K562 (cell line): ENCODE data around the gene ADSS1. TPM values are rescaled to one million over a fixed set of nuclear protein-coding genes. Genes with fewer than 3 reads are reported as not detected.
A peak's percentile ranks its signal among the peaks of the same experiment; 100 is the strongest.

ENCODE experiments used
- ETV1 ChIP-seq: fragments of 450-650 bp; conservative IDR thresholded peaks from 2 replicates; pipeline ENCODE4 v1.6.1; 2016; ENCODE audit warnings: missing genetic modification characterization, control low read depth, low read depth, missing compliant biosample characterization
- KAT7 ChIP-seq: sonication (generic); formaldehyde crosslinking; IDR thresholded peaks from 2 replicates; pipeline ENCODE4 v1.8.0; 2022; ENCODE audit warnings: missing genetic modification reagents, mild to moderate bottlenecking, borderline replicate concordance
- RCOR1 ChIP-seq, 2 experiments: IDR thresholded peaks; 2 replicates each; pipeline ENCODE4 v1.6.1; 2012; ENCODE audit warnings: low read depth in 2 of 2, low read length in 2 of 2, borderline replicate concordance in 1 of 2, improper control_type of control experiment in 1 of 2
- TEAD4 ChIP-seq, 2 experiments: sonication (generic) in 1 of 2; formaldehyde crosslinking in 1 of 2; IDR thresholded peaks; 2 replicates each; pipeline versions ENCODE4 v1.6.1 to v1.8.0; 2012 to 2022; ENCODE audit warnings: borderline replicate concordance in 1 of 2, inconsistent platforms in 1 of 2, low read length in 1 of 2, mild to moderate bottlenecking in 1 of 2, missing genetic modification reagents in 1 of 2
- ZEB2 ChIP-seq: fragments of 450-650 bp; IDR thresholded peaks from 2 replicates; pipeline ENCODE4 v1.6.1; 2016
- ZNF143 ChIP-seq: sonication (generic); formaldehyde crosslinking; IDR thresholded peaks from 2 replicates; pipeline ENCODE4 v1.9.0; 2022; ENCODE audit warnings: mild to moderate bottlenecking, missing genetic modification reagents
- ZNF282 ChIP-seq: sonication (generic); formaldehyde crosslinking; IDR thresholded peaks from 2 replicates; pipeline ENCODE4 v1.8.1; 2023; ENCODE audit warnings: missing genetic modification reagents
- ZNF561 ChIP-seq: fragments of 450-650 bp; formaldehyde crosslinking; conservative IDR thresholded peaks from 2 replicates; pipeline ENCODE4 v1.4.0; 2020; ENCODE audit warnings: mild to moderate bottlenecking, moderate library complexity
- polyA plus RNA-seq, 8 experiments: library from polyadenylated mRNA; depleted of rRNA in 4 of 8; stranded (reverse) in 5 of 8; unstranded in 3 of 8; fragments of >200 nt; fragmentation: Nextera tagmentation in 2 of 8; fragmentation: Illumina TruSeq in 1 of 8; extraction: Ambion mirVana in 2 of 8; extraction: Trizol in 1 of 8; gene quantifications; 2 replicates each; pipeline versions ENCODE4 v1.2.1 to v1.2.3, GENCODE V29; 2011 to 2014; ENCODE audit warnings: inconsistent platforms in 1 of 8, missing spikeins in 1 of 8
- total RNA-seq, 7 experiments: library from RNA; depleted of rRNA in 6 of 7; stranded (reverse); fragments of >200 nt in 6 of 7; fragmentation: Illumina TruSeq in 2 of 7; extraction: Trizol in 2 of 7; gene quantifications; 2 replicates each; pipeline versions ENCODE4 v1.2.1 to v1.2.3, GENCODE V29; 2011 to 2021; ENCODE audit warnings: low replicate concordance in 1 of 7
- TF ChIP-seq, protein P1 (sequence below): fragments of 450-650 bp; conservative IDR thresholded peaks from 2 replicates; pipeline ENCODE4 v1.6.1; 2016; ENCODE audit warnings: missing genetic modification characterization, low read depth, mild to moderate bottlenecking, control low read depth, missing compliant biosample characterization
- TF ChIP-seq, protein P2 (sequence below), 2 experiments: fragments of 450-650 bp; IDR thresholded peaks; 2 replicates each; pipeline ENCODE4 v1.6.1; 2018; ENCODE audit warnings: mild to moderate bottlenecking in 2 of 2, low read depth in 1 of 2; ENCODE audit not compliant: partially characterized antibody in 2 of 2
- TF ChIP-seq, protein P3 (sequence below): fragments of 450-650 bp; IDR thresholded peaks from 2 replicates; pipeline ENCODE4 v1.6.1; 2016; ENCODE audit warnings: antibody characterized with exemption
- TF ChIP-seq, protein P4 (sequence below): fragments of 250-450 bp; sonication (Bioruptor Pico); IDR thresholded peaks from 2 replicates; pipeline ENCODE4 v1.8.0; 2021; ENCODE audit warnings: moderate library complexity, mild to moderate bottlenecking, inconsistent platforms
- TF ChIP-seq, protein P5 (sequence below): fragments of 450-650 bp; formaldehyde crosslinking; IDR thresholded peaks from 2 replicates; pipeline ENCODE4 v1.4.0; 2020; ENCODE audit warnings: mild to moderate bottlenecking, moderate library complexity
- TF ChIP-seq, protein P6 (sequence below): sonication (generic); formaldehyde crosslinking; IDR thresholded peaks from 2 replicates; pipeline ENCODE4 v1.4.0; 2020; ENCODE audit warnings: mild to moderate bottlenecking, missing genetic modification reagents

The ADSS1 gene
- total and polyA plus RNA-seq, 9 of the 15 experiments (the other 6 are each of a cell fraction or from before 2014, with no cell fraction given): 0.53 to 5.9 (median 3.9) TPM

DNA sequence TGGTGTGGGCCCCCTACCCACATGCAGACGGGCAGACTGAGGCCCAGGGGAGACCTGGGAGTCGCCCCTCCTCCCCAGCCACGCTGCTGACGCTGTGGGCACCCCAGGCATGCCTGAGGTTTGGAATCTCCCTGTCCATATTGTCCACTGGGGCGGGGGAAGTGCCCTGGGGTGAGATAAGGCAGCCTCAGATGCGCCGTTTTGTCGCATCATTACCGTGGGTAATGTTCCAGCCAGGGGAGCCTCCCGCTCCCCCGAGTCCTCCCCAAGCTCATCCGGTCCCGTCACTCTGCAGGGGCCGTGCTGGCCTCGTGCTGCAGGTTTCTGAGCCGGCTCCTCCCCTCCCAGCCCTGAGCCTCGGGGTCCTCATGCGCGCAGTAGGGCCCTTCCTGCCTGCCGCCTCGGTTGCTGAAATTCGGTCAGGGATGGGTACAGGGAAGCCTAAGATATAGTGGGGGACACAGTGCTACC, 23.2 kb upstream of the ADSS1 start (continued):
- TF ChIP-seq, protein P1, sequence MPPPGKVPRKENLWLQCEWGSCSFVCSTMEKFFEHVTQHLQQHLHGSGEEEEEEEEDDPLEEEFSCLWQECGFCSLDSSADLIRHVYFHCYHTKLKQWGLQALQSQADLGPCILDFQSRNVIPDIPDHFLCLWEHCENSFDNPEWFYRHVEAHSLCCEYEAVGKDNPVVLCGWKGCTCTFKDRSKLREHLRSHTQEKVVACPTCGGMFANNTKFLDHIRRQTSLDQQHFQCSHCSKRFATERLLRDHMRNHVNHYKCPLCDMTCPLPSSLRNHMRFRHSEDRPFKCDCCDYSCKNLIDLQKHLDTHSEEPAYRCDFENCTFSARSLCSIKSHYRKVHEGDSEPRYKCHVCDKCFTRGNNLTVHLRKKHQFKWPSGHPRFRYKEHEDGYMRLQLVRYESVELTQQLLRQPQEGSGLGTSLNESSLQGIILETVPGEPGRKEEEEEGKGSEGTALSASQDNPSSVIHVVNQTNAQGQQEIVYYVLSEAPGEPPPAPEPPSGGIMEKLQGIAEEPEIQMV (tag): no peak
- TF ChIP-seq, protein P2, sequence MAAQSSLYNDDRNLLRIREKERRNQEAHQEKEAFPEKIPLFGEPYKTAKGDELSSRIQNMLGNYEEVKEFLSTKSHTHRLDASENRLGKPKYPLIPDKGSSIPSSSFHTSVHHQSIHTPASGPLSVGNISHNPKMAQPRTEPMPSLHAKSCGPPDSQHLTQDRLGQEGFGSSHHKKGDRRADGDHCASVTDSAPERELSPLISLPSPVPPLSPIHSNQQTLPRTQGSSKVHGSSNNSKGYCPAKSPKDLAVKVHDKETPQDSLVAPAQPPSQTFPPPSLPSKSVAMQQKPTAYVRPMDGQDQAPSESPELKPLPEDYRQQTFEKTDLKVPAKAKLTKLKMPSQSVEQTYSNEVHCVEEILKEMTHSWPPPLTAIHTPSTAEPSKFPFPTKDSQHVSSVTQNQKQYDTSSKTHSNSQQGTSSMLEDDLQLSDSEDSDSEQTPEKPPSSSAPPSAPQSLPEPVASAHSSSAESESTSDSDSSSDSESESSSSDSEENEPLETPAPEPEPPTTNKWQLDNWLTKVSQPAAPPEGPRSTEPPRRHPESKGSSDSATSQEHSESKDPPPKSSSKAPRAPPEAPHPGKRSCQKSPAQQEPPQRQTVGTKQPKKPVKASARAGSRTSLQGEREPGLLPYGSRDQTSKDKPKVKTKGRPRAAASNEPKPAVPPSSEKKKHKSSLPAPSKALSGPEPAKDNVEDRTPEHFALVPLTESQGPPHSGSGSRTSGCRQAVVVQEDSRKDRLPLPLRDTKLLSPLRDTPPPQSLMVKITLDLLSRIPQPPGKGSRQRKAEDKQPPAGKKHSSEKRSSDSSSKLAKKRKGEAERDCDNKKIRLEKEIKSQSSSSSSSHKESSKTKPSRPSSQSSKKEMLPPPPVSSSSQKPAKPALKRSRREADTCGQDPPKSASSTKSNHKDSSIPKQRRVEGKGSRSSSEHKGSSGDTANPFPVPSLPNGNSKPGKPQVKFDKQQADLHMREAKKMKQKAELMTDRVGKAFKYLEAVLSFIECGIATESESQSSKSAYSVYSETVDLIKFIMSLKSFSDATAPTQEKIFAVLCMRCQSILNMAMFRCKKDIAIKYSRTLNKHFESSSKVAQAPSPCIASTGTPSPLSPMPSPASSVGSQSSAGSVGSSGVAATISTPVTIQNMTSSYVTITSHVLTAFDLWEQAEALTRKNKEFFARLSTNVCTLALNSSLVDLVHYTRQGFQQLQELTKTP (IDR thresholded peaks at IDR 0.05; ENCODE audit: low read depth in 1 of 2, partially characterized antibody in 2 of 2): no peak
- TF ChIP-seq TEAD4 (IDR thresholded peaks at IDR 0.05; ENCODE audit: low read length): peak; percentile 90
- TF ChIP-seq TEAD4 (CRISPR knock-in tag; IDR thresholded peaks at IDR 0.05; ENCODE audit: borderline replicate concordance): no peak
- no peak for TF ChIP-seq KAT7
- TF ChIP-seq ETV1: peak; percentile 68
- TF ChIP-seq, protein P3, sequence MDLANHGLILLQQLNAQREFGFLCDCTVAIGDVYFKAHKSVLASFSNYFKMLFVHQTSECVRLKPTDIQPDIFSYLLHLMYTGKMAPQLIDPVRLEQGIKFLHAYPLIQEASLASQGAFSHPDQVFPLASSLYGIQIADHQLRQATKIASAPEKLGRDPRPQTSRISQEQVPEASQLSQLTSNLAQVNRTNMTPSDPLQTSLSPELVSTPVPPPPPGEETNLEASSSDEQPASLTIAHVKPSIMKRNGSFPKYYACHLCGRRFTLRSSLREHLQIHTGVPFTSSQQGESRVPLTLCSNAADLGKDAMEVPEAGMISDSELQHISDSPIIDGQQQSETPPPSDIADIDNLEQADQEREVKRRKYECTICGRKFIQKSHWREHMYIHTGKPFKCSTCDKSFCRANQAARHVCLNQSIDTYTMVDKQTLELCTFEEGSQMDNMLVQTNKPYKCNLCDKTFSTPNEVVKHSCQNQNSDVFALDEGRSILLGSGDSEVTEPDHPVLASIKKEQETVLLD: no peak; the same call in 1 of the 2 replicates
- TF ChIP-seq, protein P4, sequence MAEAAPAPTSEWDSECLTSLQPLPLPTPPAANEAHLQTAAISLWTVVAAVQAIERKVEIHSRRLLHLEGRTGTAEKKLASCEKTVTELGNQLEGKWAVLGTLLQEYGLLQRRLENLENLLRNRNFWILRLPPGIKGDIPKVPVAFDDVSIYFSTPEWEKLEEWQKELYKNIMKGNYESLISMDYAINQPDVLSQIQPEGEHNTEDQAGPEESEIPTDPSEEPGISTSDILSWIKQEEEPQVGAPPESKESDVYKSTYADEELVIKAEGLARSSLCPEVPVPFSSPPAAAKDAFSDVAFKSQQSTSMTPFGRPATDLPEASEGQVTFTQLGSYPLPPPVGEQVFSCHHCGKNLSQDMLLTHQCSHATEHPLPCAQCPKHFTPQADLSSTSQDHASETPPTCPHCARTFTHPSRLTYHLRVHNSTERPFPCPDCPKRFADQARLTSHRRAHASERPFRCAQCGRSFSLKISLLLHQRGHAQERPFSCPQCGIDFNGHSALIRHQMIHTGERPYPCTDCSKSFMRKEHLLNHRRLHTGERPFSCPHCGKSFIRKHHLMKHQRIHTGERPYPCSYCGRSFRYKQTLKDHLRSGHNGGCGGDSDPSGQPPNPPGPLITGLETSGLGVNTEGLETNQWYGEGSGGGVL (CRISPR knock-in tag): no peak
- TF ChIP-seq, protein P5, sequence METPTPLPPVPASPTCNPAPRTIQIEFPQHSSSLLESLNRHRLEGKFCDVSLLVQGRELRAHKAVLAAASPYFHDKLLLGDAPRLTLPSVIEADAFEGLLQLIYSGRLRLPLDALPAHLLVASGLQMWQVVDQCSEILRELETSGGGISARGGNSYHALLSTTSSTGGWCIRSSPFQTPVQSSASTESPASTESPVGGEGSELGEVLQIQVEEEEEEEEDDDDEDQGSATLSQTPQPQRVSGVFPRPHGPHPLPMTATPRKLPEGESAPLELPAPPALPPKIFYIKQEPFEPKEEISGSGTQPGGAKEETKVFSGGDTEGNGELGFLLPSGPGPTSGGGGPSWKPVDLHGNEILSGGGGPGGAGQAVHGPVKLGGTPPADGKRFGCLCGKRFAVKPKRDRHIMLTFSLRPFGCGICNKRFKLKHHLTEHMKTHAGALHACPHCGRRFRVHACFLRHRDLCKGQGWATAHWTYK (CRISPR knock-in tag): peak; percentile 49; the same call in 1 of the 2 replicates
- TF ChIP-seq RCOR1 (IDR thresholded peaks at IDR 0.05; ENCODE audit: borderline replicate concordance in 1 of 2, low read depth in 2 of 2, low read length in 2 of 2): peak in 1 of 2 experiments; percentile 87; a peak in 2 of 4 replicates
- no peak for TF ChIP-seq ZNF282
- TF ChIP-seq, protein P6, sequence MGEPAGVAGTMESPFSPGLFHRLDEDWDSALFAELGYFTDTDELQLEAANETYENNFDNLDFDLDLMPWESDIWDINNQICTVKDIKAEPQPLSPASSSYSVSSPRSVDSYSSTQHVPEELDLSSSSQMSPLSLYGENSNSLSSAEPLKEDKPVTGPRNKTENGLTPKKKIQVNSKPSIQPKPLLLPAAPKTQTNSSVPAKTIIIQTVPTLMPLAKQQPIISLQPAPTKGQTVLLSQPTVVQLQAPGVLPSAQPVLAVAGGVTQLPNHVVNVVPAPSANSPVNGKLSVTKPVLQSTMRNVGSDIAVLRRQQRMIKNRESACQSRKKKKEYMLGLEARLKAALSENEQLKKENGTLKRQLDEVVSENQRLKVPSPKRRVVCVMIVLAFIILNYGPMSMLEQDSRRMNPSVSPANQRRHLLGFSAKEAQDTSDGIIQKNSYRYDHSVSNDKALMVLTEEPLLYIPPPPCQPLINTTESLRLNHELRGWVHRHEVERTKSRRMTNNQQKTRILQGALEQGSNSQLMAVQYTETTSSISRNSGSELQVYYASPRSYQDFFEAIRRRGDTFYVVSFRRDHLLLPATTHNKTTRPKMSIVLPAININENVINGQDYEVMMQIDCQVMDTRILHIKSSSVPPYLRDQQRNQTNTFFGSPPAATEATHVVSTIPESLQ (CRISPR knock-in tag): no peak
- no peak for TF ChIP-seq ZNF143 (CRISPR knock-in tag)
- TF ChIP-seq ZNF561 (CRISPR knock-in tag): no peak
- no peak for TF ChIP-seq ZEB2
